ENCODE results near the gene JAZF1. TPM values are rescaled to one million over a fixed set of nuclear protein-coding genes. Genes with fewer than 3 reads are reported as not detected.

JAZF1 gene
- total RNA-seq, 1 experiment from 2014 or later = 0.95 TPM

GRCh38 chr7:28071570-28071969, 109.0 kb downstream of the JAZF1 start:
- Mint-ChIP-seq H3K27me3 (ENCODE audit: insufficient read depth, unreplicated experiment) (peaks cover 28% of the 10 kb centered on the region), H3K27ac (ENCODE audit: unreplicated experiment) (no peak overlapping the region), H3K4me1 (ENCODE audit: low read depth, unreplicated experiment) (no peaks in the 10 kb centered on the region), H3K36me3 (ENCODE audit: insufficient read depth, unreplicated experiment) (no peaks in the 10 kb centered on the region), H3K9me3 (ENCODE audit: unreplicated experiment) (no peaks in the 10 kb centered on the region), H3K4me3 (ENCODE audit: unreplicated experiment) (no peak overlapping the region)
- intact Hi-C loops (cut with micrococcal nuclease; ENCODE audit: unreplicated experiment) = no loop called here
- ChIA-PET CTCF (interaction anchor here (0.7 to 3.8 kb wide), 2 partner anchors 9 to 22 kb away, joined by 3 to 21 read pairs; no protein-coding TSS in a partner anchor), POLR2A (no interaction called here)
- H3K36me3 ChIP-seq (ENCODE audit: control insufficient read depth, insufficient read depth, low read length) = no peaks in the 10 kb centered on the region
- no peaks in the 10 kb centered on the region; the same call in 1 of the 2 replicates for H3K27me3 ChIP-seq (replicated peaks; ENCODE audit: control insufficient read depth, insufficient read depth, low read length)
- BruUV-seq (replicated peaks) = no TSS peak
- no peak for DNase-seq
- no peak overlapping the region for H3K4me3 ChIP-seq (ENCODE audit: low read depth, low read length)
- H3K4me1 ChIP-seq = no peaks in the 10 kb centered on the region
- TF ChIP-seq CTCF (IDR thresholded peaks at IDR 0.05; ENCODE audit: insufficient read depth in 1 of 2, low read depth in 1 of 2, low read length in 1 of 2, severe bottlenecking in 1 of 2, unreplicated experiment in 1 of 2) = no peak
- no peaks in the 10 kb centered on the region for H3K9me3 ChIP-seq

- no peaks in the 10 kb centered on the region for H3K36me3 ChIP-seq (ENCODE audit: control insufficient read depth, insufficient read depth, low read length)
- Mint-ChIP-seq H3K9me3 (ENCODE audit: unreplicated experiment) (no peaks in the 10 kb centered on the region), H3K36me3 (ENCODE audit: insufficient read depth, unreplicated experiment) (no peaks in the 10 kb centered on the region), H3K27ac (ENCODE audit: unreplicated experiment) (no peak overlapping the region), H3K4me3 (ENCODE audit: unreplicated experiment) (no peak overlapping the region), H3K4me1 (ENCODE audit: low read depth, unreplicated experiment) (no peaks in the 10 kb centered on the region), H3K27me3 (ENCODE audit: insufficient read depth, unreplicated experiment) (peaks cover 28% of the 10 kb centered on the region)
- H3K4me3 ChIP-seq (ENCODE audit: low read depth, low read length) = no peak overlapping the region
- ChIA-PET CTCF (interaction anchor here (0.6 to 3.8 kb wide), 4 partner anchors 8 to 27 kb away, joined by 3 to 21 read pairs (median 4); no protein-coding TSS in a partner anchor), POLR2A (no interaction called here)
- no peaks in the 10 kb centered on the region for H3K9me3 ChIP-seq
- no peak for TF ChIP-seq CTCF (IDR thresholded peaks at IDR 0.05; ENCODE audit: insufficient read depth in 1 of 2, low read depth in 1 of 2, low read length in 1 of 2, severe bottlenecking in 1 of 2, unreplicated experiment in 1 of 2)
- no TSS peak for BruUV-seq (replicated peaks)
- no peaks in the 10 kb centered on the region for H3K4me1 ChIP-seq
- no peak for DNase-seq
- intact Hi-C loops (cut with micrococcal nuclease; ENCODE audit: unreplicated experiment) = no loop called here
- H3K27me3 ChIP-seq (replicated peaks; ENCODE audit: control insufficient read depth, insufficient read depth, low read length) = no peaks in the 10 kb centered on the region; the same call in 1 of the 2 replicates
Measured at GRCh38 chr7:28070297-28071055, 110.1 kb downstream of the JAZF1 start.

DNA sequence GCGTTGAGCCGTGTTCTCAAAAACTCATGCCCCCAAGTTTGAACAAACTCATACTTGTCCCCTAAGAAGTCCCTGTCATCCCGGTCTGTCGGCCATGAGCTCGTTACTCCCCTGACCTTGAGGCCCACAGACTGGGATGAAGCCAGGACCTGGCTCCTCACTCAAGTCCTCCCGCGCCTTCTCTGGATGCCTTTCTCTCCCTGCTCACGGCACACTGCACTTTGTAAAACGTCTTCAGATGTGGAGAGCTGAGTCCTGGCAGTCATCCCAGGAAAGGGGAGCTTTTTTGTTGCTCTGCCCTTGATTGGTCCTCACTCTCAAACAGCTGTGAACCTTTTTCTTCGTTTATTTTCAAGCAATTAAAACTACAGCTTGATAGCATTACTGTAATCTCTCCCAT, 110.8 kb downstream of the JAZF1 start:
- TF ChIP-seq CTCF (IDR thresholded peaks at IDR 0.05; ENCODE audit: insufficient read depth in 1 of 2, low read depth in 1 of 2, low read length in 1 of 2, severe bottlenecking in 1 of 2, unreplicated experiment in 1 of 2) = no peak
- H3K9me3 Mint-ChIP-seq (ENCODE audit: unreplicated experiment) = no peaks in the 10 kb centered on the region
- Histone ChIP-seq H3K9me3 (no peaks in the 10 kb centered on the region), H3K27me3 (replicated peaks; ENCODE audit: control insufficient read depth, insufficient read depth, low read length) (no peaks in the 10 kb centered on the region; the same call in 1 of the 2 replicates), H3K4me1 (no peaks in the 10 kb centered on the region), H3K4me3 (ENCODE audit: low read depth, low read length) (no peak overlapping the region), H3K36me3 (ENCODE audit: control insufficient read depth, insufficient read depth, low read length) (no peaks in the 10 kb centered on the region)
- no peaks in the 10 kb centered on the region for H3K36me3 Mint-ChIP-seq (ENCODE audit: insufficient read depth, unreplicated experiment)
- intact Hi-C loops (cut with micrococcal nuclease; ENCODE audit: unreplicated experiment) = no loop called here
- peaks cover 25% of the 10 kb centered on the region for H3K27me3 Mint-ChIP-seq (ENCODE audit: insufficient read depth, unreplicated experiment)
- ChIA-PET POLR2A (no interaction called here), CTCF (interaction anchor here (1.1 to 3.8 kb wide), 3 partner anchors 8 to 24 kb away, joined by 3 to 21 read pairs (median 6); no protein-coding TSS in a partner anchor)
- H3K4me3 Mint-ChIP-seq (ENCODE audit: unreplicated experiment) = no peak overlapping the region
- H3K4me1 Mint-ChIP-seq (ENCODE audit: low read depth, unreplicated experiment) = peaks cover 6% of the 10 kb centered on the region
- no peak for DNase-seq
- no TSS peak for BruUV-seq (replicated peaks)
- no peak overlapping the region for H3K27ac Mint-ChIP-seq (ENCODE audit: unreplicated experiment)
